H1 (cell line): ENCODE data around the gene NLRC5. TPM values are rescaled to one million over a fixed set of nuclear protein-coding genes. Genes with fewer than 3 reads are reported as not detected.

ENCODE experiments used
- CTCF ChIA-PET: fragments of 300-600 bp; sonication (Branson Sonifier 250); formaldehyde crosslinking; loops from one replicate; lab custom pipeline; 2021; ENCODE audit not compliant: partially characterized antibody; lab: Charles Lee
- POLR2A ChIA-PET: fragments of 300-600 bp; sonication (Branson Sonifier 250); formaldehyde crosslinking; loops from one replicate; lab custom pipeline; 2021; ENCODE audit warnings: inconsistent platforms; ENCODE audit not compliant: partially characterized antibody; lab: Charles Lee
- DNase-seq, 2 experiments: peaks; one replicate each; pipeline versions ENCODE4 v3.0.0 to v3.0.0-alpha.2; 2010 to 2022; ENCODE audit warnings: low spot score in 2 of 2, low read depth in 1 of 2, mixed read lengths in 1 of 2
- FAIRE-seq: peaks from 2 replicates; lab custom pipeline; 2011; peaks lifted over from hg19 to GRCh38; lab: Jason Lieb, UNC
- H2AFZ ChIP-seq: 2 replicates; pipeline ENCODE4 v1.8.1; 2012; ENCODE audit warnings: low read length, inconsistent platforms
- H2AK5ac ChIP-seq: 2 replicates; pipeline ENCODE4 v1.6.1; 2013; ENCODE audit warnings: low read depth, low read length
- H2BK120ac ChIP-seq: replicated peaks from 2 replicates; pipeline ENCODE3; 2013; ENCODE audit warnings: low read depth, low read length, inconsistent platforms
- H2BK12ac ChIP-seq: 2 replicates; pipeline ENCODE4 v1.6.1; 2013; ENCODE audit warnings: low read depth, low read length
- H2BK15ac ChIP-seq: 2 replicates; pipeline ENCODE4 v1.6.1; 2013; ENCODE audit warnings: low read length
- H2BK20ac ChIP-seq: 2 replicates; pipeline ENCODE4 v1.6.1; 2013; ENCODE audit warnings: low read length
- H2BK5ac ChIP-seq: 2 replicates; pipeline ENCODE4 v1.6.1; 2013; ENCODE audit warnings: low read depth, low read length
- H3K14ac ChIP-seq: 2 replicates; pipeline ENCODE4 v1.6.1; 2013; ENCODE audit warnings: inconsistent platforms; ENCODE audit not compliant: insufficient read length
- H3K18ac ChIP-seq: 2 replicates; pipeline ENCODE4 v1.6.1; 2013; ENCODE audit warnings: low read length; ENCODE audit errors: extremely low read depth
- H3K23ac ChIP-seq: 2 replicates; pipeline ENCODE4 v1.6.1; 2013; ENCODE audit warnings: inconsistent platforms; ENCODE audit not compliant: insufficient read length
- H3K23me2 ChIP-seq: 2 replicates; pipeline ENCODE4 v1.6.1; 2013; ENCODE audit warnings: low read depth, low read length
- H3K27ac ChIP-seq: 2 replicates; pipeline ENCODE4 v1.6.1; 2011; ENCODE audit warnings: low read depth, low read length, inconsistent platforms
- H3K27me3 ChIP-seq, 4 experiments: replicated peaks in 1 of 4; 1 replicate in 1 of 4; 2 replicates in 3 of 4; pipeline versions ENCODE4 v1.6.1 to v1.8.1; 2011 to 2013; ENCODE audit warnings: low read length in 3 of 4, mild to moderate bottlenecking in 3 of 4, inconsistent platforms in 2 of 4, mixed read lengths in 2 of 4, moderate library complexity in 1 of 4; ENCODE audit not compliant: control insufficient read depth in 3 of 4, insufficient read depth in 3 of 4; ENCODE audit errors: extremely low read depth in 1 of 4
- H3K36me3 ChIP-seq, 4 experiments: 2 replicates each; pipeline versions ENCODE4 v1.6.1 to v1.8.1; 2011 to 2013; ENCODE audit warnings: mild to moderate bottlenecking in 4 of 4, low read length in 3 of 4, moderate library complexity in 2 of 4, control low read depth in 1 of 4, inconsistent platforms in 1 of 4; ENCODE audit not compliant: insufficient read depth in 4 of 4, control insufficient read depth in 2 of 4
- H3K4ac ChIP-seq: replicated peaks from 2 replicates; pipeline ENCODE3; 2013; ENCODE audit warnings: low read length, low read depth, mixed read lengths, inconsistent platforms; ENCODE audit not compliant: insufficient read length
- H3K4me1 ChIP-seq, 4 experiments: replicated peaks in 1 of 4; 1 replicate in 1 of 4; 2 replicates in 3 of 4; pipeline versions ENCODE4 v1.6.1 to v1.8.1; 2011 to 2013; ENCODE audit warnings: low read length in 3 of 4, inconsistent platforms in 2 of 4, mixed read lengths in 1 of 4; ENCODE audit not compliant: insufficient read depth in 4 of 4, control insufficient read depth in 3 of 4
- H3K4me2 ChIP-seq, 2 experiments: 2 replicates each; pipeline versions ENCODE4 v1.6.1 to v1.8.1; 2011 to 2013; ENCODE audit warnings: low read depth in 2 of 2, low read length in 2 of 2, control low read depth in 1 of 2, inconsistent platforms in 1 of 2, mild to moderate bottlenecking in 1 of 2; ENCODE audit not compliant: insufficient read depth in 1 of 2
- H3K4me3 ChIP-seq, 4 experiments: fragments of 200-600, 300-600 bp in 1 of 4; sonication (generic), shearing (Covaris generic), sonication (Bioruptor Twin) in 1 of 4; 2 replicates each; pipeline versions ENCODE4 v1.5.1 to v1.8.1; 2011 to 2016; ENCODE audit warnings: low read length in 4 of 4, low read depth in 3 of 4, control low read depth in 2 of 4, inconsistent platforms in 2 of 4, mild to moderate bottlenecking in 2 of 4, mixed read lengths in 1 of 4, moderate library complexity in 1 of 4; ENCODE audit not compliant: insufficient read depth in 2 of 4; ENCODE audit errors: extremely low read depth in 1 of 4
- H3K56ac ChIP-seq: replicated peaks from 2 replicates; pipeline ENCODE3; 2013; ENCODE audit warnings: low read depth, mild to moderate bottlenecking, mixed read lengths, low read length, inconsistent platforms; ENCODE audit not compliant: insufficient read length
- H3K79me1 ChIP-seq: 2 replicates; pipeline ENCODE4 v1.6.1; 2013; ENCODE audit warnings: low read depth, low read length, control low read depth
- H3K79me2 ChIP-seq, 2 experiments: 2 replicates each; pipeline versions ENCODE4 v1.6.1 to v1.8.1; 2012 to 2013; ENCODE audit warnings: low read length in 2 of 2, mild to moderate bottlenecking in 2 of 2, inconsistent platforms in 1 of 2; ENCODE audit not compliant: insufficient read depth in 2 of 2, control insufficient read depth in 1 of 2
- H3K9ac ChIP-seq, 4 experiments: replicated peaks in 1 of 4; 1 replicate in 1 of 4; 2 replicates in 3 of 4; pipeline versions ENCODE4 v1.6.1 to v1.8.1; 2011 to 2013; ENCODE audit warnings: low read depth in 3 of 4, low read length in 3 of 4, control low read depth in 2 of 4, mild to moderate bottlenecking in 2 of 4, moderate library complexity in 2 of 4, inconsistent platforms in 1 of 4; ENCODE audit errors: extremely low read depth in 1 of 4
- H3K9me3 ChIP-seq, 2 experiments: 2 replicates each; pipeline versions ENCODE4 v1.6.1 to v1.8.1; 2012 to 2013; ENCODE audit warnings: mild to moderate bottlenecking in 2 of 2, moderate library complexity in 2 of 2, control low read depth in 1 of 2, inconsistent platforms in 1 of 2, low read depth in 1 of 2, low read length in 1 of 2, mixed read lengths in 1 of 2; ENCODE audit not compliant: insufficient read depth in 2 of 2
- H4K20me1 ChIP-seq, 2 experiments: replicated peaks in 1 of 2; 2 replicates each; pipeline versions ENCODE3 to v1.8.1; 2011 to 2013; ENCODE audit warnings: inconsistent platforms in 2 of 2, low read length in 2 of 2, mild to moderate bottlenecking in 1 of 2; ENCODE audit not compliant: insufficient read depth in 2 of 2, control insufficient read depth in 1 of 2
- H4K5ac ChIP-seq: 2 replicates; pipeline ENCODE4 v1.6.1; 2013; ENCODE audit warnings: low read length, low read depth, mixed read lengths, inconsistent platforms; ENCODE audit not compliant: insufficient read length
- H4K8ac ChIP-seq: 2 replicates; pipeline ENCODE4 v1.8.0; 2013; ENCODE audit warnings: mild to moderate bottlenecking, moderate library complexity, low read length, inconsistent platforms; ENCODE audit not compliant: insufficient read depth; ENCODE audit errors: extremely low read depth
- H4K91ac ChIP-seq: replicated peaks from 2 replicates; pipeline ENCODE3; 2013; ENCODE audit warnings: low read length, mixed read lengths, inconsistent platforms; ENCODE audit not compliant: insufficient read length
- CTCF ChIP-seq, 3 experiments: IDR thresholded peaks; 1 replicate in 2 of 3; 2 replicates in 1 of 3; pipeline versions ENCODE4 v1.5.1 to v1.6.1; 2011; ENCODE audit warnings: low read length in 3 of 3, mild to moderate bottlenecking in 3 of 3, inconsistent platforms in 2 of 3, low read depth in 1 of 3, moderate library complexity in 1 of 3; ENCODE audit not compliant: insufficient read depth in 1 of 3; ENCODE audit errors: control extremely low read depth in 1 of 3
- MAFK ChIP-seq: IDR thresholded peaks from 2 replicates; pipeline ENCODE4 v1.6.1; 2012; ENCODE audit warnings: low read depth, mild to moderate bottlenecking, improper control_type of control experiment, low read length
- RBBP5 ChIP-seq: IDR thresholded peaks from 2 replicates; pipeline ENCODE4 v1.7.1; 2012; ENCODE audit warnings: low read depth, mild to moderate bottlenecking, inconsistent platforms, low read length, moderate library complexity, borderline replicate concordance
- SP4 ChIP-seq: IDR thresholded peaks from 2 replicates; pipeline ENCODE4 v1.6.1; 2012; ENCODE audit warnings: low read length, inconsistent platforms
- SRF ChIP-seq: IDR thresholded peaks from 2 replicates; pipeline ENCODE4 v1.6.1; 2011; ENCODE audit warnings: mild to moderate bottlenecking, low read depth, low read length, moderate library complexity
- TAF1 ChIP-seq: IDR thresholded peaks from 2 replicates; pipeline ENCODE4 v1.6.1; 2011; ENCODE audit warnings: mild to moderate bottlenecking, low read depth, low read length
- TBP ChIP-seq: IDR thresholded peaks from 2 replicates; pipeline ENCODE4 v1.6.1; 2011; ENCODE audit warnings: low read depth, low read length, improper control_type of control experiment
- TCF12 ChIP-seq: IDR thresholded peaks from 2 replicates; pipeline ENCODE4 v1.6.1; 2011; ENCODE audit warnings: low read depth, mild to moderate bottlenecking, low read length
- WGBS, 2 experiments: shearing (Covaris generic) in 1 of 2; methylation state at CpG; one replicate each; pipeline versions ENCODE4 v1.1.6 to v1.1.7; 2013 to 2015; ENCODE audit warnings: low lambda C conversion rate in 2 of 2, mixed read lengths in 2 of 2, inconsistent platforms in 1 of 2, low coverage in 1 of 2, missing lambda C conversion rate in 1 of 2; ENCODE audit not compliant: insufficient replicate concordance in 2 of 2, insufficient coverage in 1 of 2, insufficient read length in 1 of 2; ENCODE audit errors: extremely low coverage in 1 of 2, missing lambda C conversion rate in 1 of 2; 5-methylcytosine and 5-hydroxymethylcytosine counted together
- polyA plus RNA-seq, 7 experiments: library from polyadenylated mRNA; depleted of rRNA in 3 of 7; stranded (reverse) in 5 of 7; unstranded in 2 of 7; fragments of >200 nt in 5 of 7; fragments of 200-250 nt in 2 of 7; gene quantifications; 1 replicate in 5 of 7; 2 replicates in 1 of 7; 4 replicates in 1 of 7; pipeline versions ENCODE4 v1.2.1 to v1.2.3, GENCODE V29; 2011 to 2013; ENCODE audit warnings: missing spikeins in 2 of 7, mixed read lengths in 2 of 7
- total RNA-seq: library from RNA; stranded (reverse); fragmentation: NEBNext Ultra II Directional; extraction: Animal tissue kit (Norgen Biotek cat#: 25700); gene quantifications from 2 replicates; pipeline ENCODE4 v1.2.1, GENCODE V29; 2021

The NLRC5 gene
- total and polyA plus RNA-seq, 2 of the 8 experiments (the other 6 are each of a cell fraction or from before 2014, with no cell fraction given), result 2.2 to 3.2 TPM

GRCh38 chr16:56965149-56966092 lies 23.9 kb upstream of the NLRC5 start:
- no peak overlapping the region for H3K27ac ChIP-seq
- H3K79me1 ChIP-seq, result no peaks in the 10 kb centered on the region
- H2BK12ac ChIP-seq, result 0 out of 2 replicates have a peak overlapping the region, but pooled peaks have one; percentile 35
- WGBS, 2 experiments, result 80% methylated on average over 12 of the region's 12 CpGs; no CpG with 5 or more reads in 1 of the 2 experiments
- POLR2A ChIA-PET, result interaction anchor here (0.6 to 1.5 kb wide), 2 partner anchors 20 to 33 kb away, joined by 3 read pairs; no protein-coding TSS in a partner anchor
- peaks cover 0 to 2% (median 1%) of the 10 kb centered on the region in 4 experiments; a peak in 4 of 7 replicates for H3K4me1 ChIP-seq
- no peaks in the 10 kb centered on the region for H4K20me1 ChIP-seq
- H3K14ac ChIP-seq, result no peak overlapping the region
- H3K36me3 ChIP-seq, result no peaks in the 10 kb centered on the region
- H2AFZ ChIP-seq, result 0 out of 2 replicates have a peak overlapping the region, but pooled peaks have one; percentile 12
- H3K18ac ChIP-seq, result no peak overlapping the region
- H3K9ac ChIP-seq, result no peak overlapping the region
- no peak overlapping the region for H4K5ac ChIP-seq
- no peak overlapping the region for H3K23ac ChIP-seq
- FAIRE-seq, result no peak
- no peak overlapping the region for H4K8ac ChIP-seq
- no peak overlapping the region for H2BK120ac ChIP-seq
- peak overlapping the region; percentile 20; the same call in 1 of the 2 replicates for H2AK5ac ChIP-seq
- H3K9me3 ChIP-seq, result no peaks in the 10 kb centered on the region
- no peak overlapping the region for H3K4me2 ChIP-seq
- H3K23me2 ChIP-seq, result no peaks in the 10 kb centered on the region
- H4K91ac ChIP-seq, result no peak overlapping the region
- no peak overlapping the region for H2BK5ac ChIP-seq
- no peaks in the 10 kb centered on the region; a peak in 1 of 7 replicates for H3K27me3 ChIP-seq
- no peak overlapping the region for H2BK20ac ChIP-seq
- CTCF ChIA-PET, result interaction anchor here (0.7 to 8.2 kb wide), 42 partner anchors 7 to 715 kb away, joined by 3 to 75 read pairs (median 6); partner anchors contain the start of gene NLRC5
- no peak overlapping the region for H3K56ac ChIP-seq
- no peak for DNase-seq
- H3K4ac ChIP-seq, result no peak overlapping the region
- H3K4me3 ChIP-seq, result no peak overlapping the region
- no peak overlapping the region for H2BK15ac ChIP-seq
- H3K79me2 ChIP-seq, result no peaks in the 10 kb centered on the region
- no peak for TF ChIP-seq RBBP5
- TF ChIP-seq SRF, result no peak
- no peak for TF ChIP-seq CTCF (IDR thresholded peaks at IDR 0.05; ENCODE audit: control extremely low read depth in 1 of 3, insufficient read depth in 1 of 3, low read depth in 1 of 3, low read length in 3 of 3)
- no peak for TF ChIP-seq SP4
- no peak for TF ChIP-seq TCF12
- no peak for TF ChIP-seq MAFK
- TF ChIP-seq TBP, result no peak
- no peak for TF ChIP-seq TAF1
